SU-DHL-6 (cell line): Measurements from ENCODE around the gene DMD.

Experiments
- H2AFZ ChIP-seq: fragments of 200-600 bp; sonication (generic); 2 replicates; pipeline ENCODE4 v1.6.1; 2014; ENCODE audit warnings: low read depth, mild to moderate bottlenecking, moderate library complexity, mixed read lengths, antibody characterized with exemption, low read length; ENCODE audit not compliant: severe bottlenecking
- H3F3A ChIP-seq: fragments of 200-600 bp; shearing (Covaris generic); 2 replicates; pipeline ENCODE4 v1.6.0; 2016; ENCODE audit warnings: antibody characterized with exemption, mild to moderate bottlenecking; ENCODE audit not compliant: insufficient read depth
- H3K27ac ChIP-seq: fragments of 200-600 bp; sonication (generic); 2 replicates; pipeline ENCODE4 v1.5.1; 2016; ENCODE audit warnings: low read depth, mild to moderate bottlenecking, low read length, moderate library complexity, mixed read lengths
- H3K27me3 ChIP-seq: fragments of 200-600 bp; sonication (generic), shearing (Covaris generic); 2 replicates; pipeline ENCODE4 v1.6.0; 2014; ENCODE audit warnings: mild to moderate bottlenecking, low read length
- H3K36me3 ChIP-seq: fragments of 200-600 bp; sonication (generic); 2 replicates; pipeline ENCODE4 v1.6.1; 2014; ENCODE audit warnings: mild to moderate bottlenecking, low read length, mixed read lengths
- H3K4me2 ChIP-seq: fragments of 300-600, 200-600 bp; shearing (Covaris generic), sonication (generic); 2 replicates; pipeline ENCODE4 v1.6.0; 2014; ENCODE audit warnings: low read length, low read depth, mild to moderate bottlenecking; ENCODE audit not compliant: poor library complexity, severe bottlenecking
- H3K4me3 ChIP-seq: fragments of 200-600 bp; sonication (generic); 2 replicates; pipeline ENCODE4 v1.5.1; 2014; ENCODE audit warnings: antibody characterized with exemption, low read length, mild to moderate bottlenecking, mixed read lengths; ENCODE audit not compliant: insufficient read depth, poor library complexity, severe bottlenecking
- H3K79me2 ChIP-seq: fragments of 200-600 bp; sonication (generic); 2 replicates; pipeline ENCODE4 v1.6.1; 2014; ENCODE audit warnings: mild to moderate bottlenecking, low read length, moderate library complexity; ENCODE audit not compliant: insufficient read depth
- H3K9ac ChIP-seq: fragments of 200-600 bp; sonication (generic); 2 replicates; pipeline ENCODE4 v1.7.0; 2014; ENCODE audit warnings: mild to moderate bottlenecking, low read length
- H3K9me2 ChIP-seq: fragments of 200-600 bp; sonication (generic); replicated peaks from 2 replicates; pipeline ENCODE4 v1.6.1; 2014; ENCODE audit warnings: low read length; ENCODE audit not compliant: insufficient read depth
- H3K9me3 ChIP-seq: fragments of 200-600 bp; sonication (generic); 2 replicates; pipeline ENCODE4 v1.6.1; 2014; ENCODE audit warnings: low read length, mixed read lengths; ENCODE audit not compliant: insufficient read depth
- H4K20me1 ChIP-seq: fragments of 200-600 bp; sonication (generic); 2 replicates; pipeline ENCODE4 v1.6.1; 2014; ENCODE audit warnings: low read depth, mild to moderate bottlenecking, antibody characterized with exemption, low read length, moderate library complexity, mixed read lengths
- CTCF ChIP-seq: fragments of 200-600 bp; sonication (generic); IDR thresholded peaks from one replicate; pipeline ENCODE4 v1.5.1; 2017; ENCODE audit warnings: antibody characterized with exemption, mild to moderate bottlenecking, low read length, moderate library complexity; ENCODE audit not compliant: insufficient read depth, poor library complexity, severe bottlenecking
- EZH2phosphoT487 ChIP-seq: fragments of 200-600 bp; sonication (generic), shearing (Covaris generic); conservative IDR thresholded peaks from 2 replicates; pipeline ENCODE4 v1.6.1; 2018; ENCODE audit warnings: mild to moderate bottlenecking, antibody characterized with exemption, low read length, moderate library complexity, mixed read lengths

The DMD gene

GRCh38 chrX:32778965-32779364 lies 432.4 kb downstream of the DMD start:
- Histone ChIP-seq H3K4me2 (no peak overlapping the region), H3K79me2 (no peaks in the 10 kb centered on the region), H3K9me3 (no peaks in the 10 kb centered on the region), H3K9me2 (no peaks in the 10 kb centered on the region), H3F3A (no peaks in the 10 kb centered on the region), H2AFZ (no peak overlapping the region), H3K9ac (no peak overlapping the region), H3K27me3 (no peaks in the 10 kb centered on the region), H4K20me1 (no peaks in the 10 kb centered on the region), H3K4me3 (no peak overlapping the region), H3K36me3 (no peaks in the 10 kb centered on the region), H3K27ac (no peak overlapping the region)
- TF ChIP-seq EZH2phosphoT487 (no peak), CTCF (no peak)

GRCh38 chrX:32774966-32775365 lies 436.4 kb downstream of the DMD start:
- Histone ChIP-seq H3F3A (no peaks in the 10 kb centered on the region), H3K9ac (no peak overlapping the region), H2AFZ (no peak overlapping the region), H3K27me3 (no peaks in the 10 kb centered on the region), H3K9me2 (no peaks in the 10 kb centered on the region), H4K20me1 (no peaks in the 10 kb centered on the region), H3K4me3 (no peak overlapping the region), H3K9me3 (no peaks in the 10 kb centered on the region), H3K79me2 (no peaks in the 10 kb centered on the region), H3K4me2 (no peak overlapping the region), H3K36me3 (no peaks in the 10 kb centered on the region), H3K27ac (no peak overlapping the region)
- TF ChIP-seq EZH2phosphoT487 (no peak), CTCF (no peak)

GRCh38 chrX:32749070-32749469 lies 462.3 kb downstream of the DMD start:
- Histone ChIP-seq H3K9ac (no peak overlapping the region), H3K79me2 (no peaks in the 10 kb centered on the region), H3K36me3 (no peaks in the 10 kb centered on the region), H3K4me2 (no peak overlapping the region), H3K27me3 (no peaks in the 10 kb centered on the region), H4K20me1 (no peaks in the 10 kb centered on the region), H3F3A (no peaks in the 10 kb centered on the region), H3K9me2 (no peaks in the 10 kb centered on the region), H2AFZ (no peak overlapping the region), H3K9me3 (no peaks in the 10 kb centered on the region), H3K27ac (no peak overlapping the region), H3K4me3 (no peak overlapping the region)
- TF ChIP-seq EZH2phosphoT487 = no peak
- TF ChIP-seq CTCF = no peak
